CD4-positive, alpha-beta memory T cell (primary cell): ENCODE measurements around the gene OTULIN. TPM values are rescaled to one million over a fixed set of nuclear protein-coding genes. Genes with fewer than 3 reads are reported as not detected.

Source experiments
- CTCF ChIA-PET: fragments of 350-600 bp; sonication (Branson Sonifier 250); formaldehyde crosslinking; loops from one replicate; lab custom pipeline; 2021; ENCODE audit warnings: inconsistent platforms; ENCODE audit not compliant: partially characterized antibody; lab: Charles Lee
- POLR2A ChIA-PET: fragments of 350-600 bp; sonication (Branson Sonifier 250); formaldehyde crosslinking; loops from one replicate; lab custom pipeline; 2021; ENCODE audit not compliant: partially characterized antibody; lab: Charles Lee
- DNase-seq, 5 donors: peaks; one replicate each; pipeline versions ENCODE4 v3.0.0 to v3.0.0-alpha.2; 2020 to 2022; ENCODE audit warnings: mixed read lengths in 1 of 5
- H3K27ac ChIP-seq: one replicate; pipeline ENCODE4 v1.7.0; 2013; ENCODE audit warnings: low read depth, low read length
- H3K27me3 ChIP-seq: 2 replicates; pipeline ENCODE4 v1.7.0; 2013; ENCODE audit warnings: mild to moderate bottlenecking, low read length, moderate library complexity; ENCODE audit not compliant: insufficient read depth
- H3K36me3 ChIP-seq: 2 replicates; pipeline ENCODE4 v1.7.0; 2013; ENCODE audit warnings: mild to moderate bottlenecking, low read length, moderate library complexity; ENCODE audit not compliant: insufficient read depth
- H3K4me1 ChIP-seq: 2 replicates; pipeline ENCODE4 v1.7.0; 2013; ENCODE audit warnings: mild to moderate bottlenecking, low read length, moderate library complexity; ENCODE audit not compliant: insufficient read depth
- H3K4me3 ChIP-seq, 2 donors: one replicate each; pipeline ENCODE4 v1.7.0; 2013; ENCODE audit warnings: low read length in 2 of 2, mild to moderate bottlenecking in 1 of 2
- H3K9me3 ChIP-seq, 2 donors: one replicate each; pipeline ENCODE4 v1.7.0; 2013; ENCODE audit warnings: low read length in 2 of 2, control low read depth in 1 of 2; ENCODE audit not compliant: control insufficient read depth in 1 of 2
- H3K27ac Mint-ChIP-seq, 7 donors: one replicate each; pipeline ENCODE4 v1.8.0; 2020 to 2021; ENCODE audit warnings: mixed read lengths in 7 of 7, mild to moderate bottlenecking in 6 of 7, inconsistent platforms in 3 of 7, moderate library complexity in 3 of 7
- H3K27me3 Mint-ChIP-seq, 2 donors: one replicate each; pipeline ENCODE4 v1.8.0; 2020 to 2021; ENCODE audit warnings: mixed read lengths in 2 of 2
- H3K36me3 Mint-ChIP-seq, 2 donors: one replicate each; pipeline ENCODE4 v1.8.0; 2020 to 2021; ENCODE audit warnings: mixed read lengths in 2 of 2, inconsistent platforms in 1 of 2, mild to moderate bottlenecking in 1 of 2
- H3K4me1 Mint-ChIP-seq, 4 donors: one replicate each; pipeline ENCODE4 v1.8.0; 2020 to 2021; ENCODE audit warnings: mixed read lengths in 4 of 4, mild to moderate bottlenecking in 1 of 4
- H3K4me3 Mint-ChIP-seq, 8 donors: one replicate each; pipeline ENCODE4 v1.8.0; 2020 to 2021; ENCODE audit warnings: mixed read lengths in 8 of 8, mild to moderate bottlenecking in 7 of 8, moderate library complexity in 6 of 8, inconsistent platforms in 3 of 8
- H3K9me3 Mint-ChIP-seq, 8 donors: one replicate each; pipeline ENCODE4 v1.8.0; 2020 to 2021; ENCODE audit warnings: mixed read lengths in 8 of 8, mild to moderate bottlenecking in 5 of 8, inconsistent platforms in 3 of 8, moderate library complexity in 1 of 8
- intact Hi-C: fragments of 100-400 bp; cut with micrococcal nuclease; formaldehyde crosslinking; loops from one replicate; pipeline ENCODE4 v1.15.1; 2023
- polyA plus RNA-seq, 2 donors: library from polyadenylated mRNA; unstranded; fragments of 300-500 nt; fragmentation: Illumina TruSeq; gene quantifications; one replicate each; pipeline ENCODE4 v1.2.3, GENCODE V29; 2021
- total RNA-seq, 2 experiments: library from RNA; stranded (reverse); gene quantifications; one replicate each; pipeline ENCODE4 v1.2.3, GENCODE V29; 2021

Gene OTULIN
- total and polyA plus RNA-seq, 4 experiments from 2014 or later: 12.1 to 69.0 (median 39.9) TPM

- Histone ChIP-seq H3K27me3 (no peaks in the 10 kb centered on the region), H3K36me3 (peaks cover 9% of the 10 kb centered on the region), H3K27ac (peak overlapping the region; percentile 49), H3K9me3 (no peaks in the 10 kb centered on the region), H3K4me1 (peaks cover 76% of the 10 kb centered on the region), H3K4me3 (peak overlapping the region in 1 of 2 donors; percentile 26)
- no peaks in the 10 kb centered on the region for H3K9me3 Mint-ChIP-seq
- H3K36me3 Mint-ChIP-seq: peaks cover 42 to 61% of the 10 kb centered on the region in 2 donors
- no peaks in the 10 kb centered on the region for H3K27me3 Mint-ChIP-seq
- CTCF ChIA-PET: interaction anchor here (0.8 to 12.1 kb wide), 8 partner anchors 9 to 297 kb away, joined by 3 to 114 read pairs (median 10); no protein-coding TSS in a partner anchor
- POLR2A ChIA-PET: interaction anchor here (1.0 to 2.4 kb wide), 16 partner anchors 8 to 286 kb away, joined by 3 to 13 read pairs (median 5); partner anchors contain the start of gene OTULIN
- peak overlapping the region; percentile 94 to 99 (median 99) for H3K27ac Mint-ChIP-seq
- intact Hi-C loops: loop anchor here (1.0 to 5.0 kb wide), 5 partner anchors 21 to 166 kb away; partner anchors contain the start of genes ANKH and OTULIN
- peak overlapping the region; percentile 81 to 90 (median 82) for H3K4me3 Mint-ChIP-seq
- H3K4me1 Mint-ChIP-seq: peaks cover 66 to 91% (median 80%) of the 10 kb centered on the region in 4 donors
- peak; percentile 67 to 80 (median 73) for DNase-seq
Measured at GRCh38 chr5:14706615-14707021, 42.1 kb downstream of the OTULIN start.

- H3K27me3 Mint-ChIP-seq: no peaks in the 10 kb centered on the region
- peak overlapping the region; percentile 93 to 99 (median 99) for H3K27ac Mint-ChIP-seq
- intact Hi-C loops: loop anchor here (2.0 to 5.0 kb wide), 2 partner anchors 43 to 164 kb away; partner anchors contain the start of genes ANKH and OTULIN
- no peaks in the 10 kb centered on the region for H3K9me3 ChIP-seq
- DNase-seq: peak in 3 of 5 donors; percentile 12 to 15 (median 13)
- no peaks in the 10 kb centered on the region for H3K27me3 ChIP-seq
- ChIA-PET CTCF (interaction anchor here (0.7 to 12.1 kb wide), 14 partner anchors 11 to 305 kb away, joined by 3 to 114 read pairs (median 4); no protein-coding TSS in a partner anchor), POLR2A (interaction anchor here (0.7 to 2.4 kb wide), 16 partner anchors 12 to 165 kb away, joined by 3 to 13 read pairs (median 4); partner anchors contain the start of gene OTULIN)
- H3K4me1 Mint-ChIP-seq: peaks cover 63 to 87% (median 73%) of the 10 kb centered on the region in 4 donors
- H3K36me3 ChIP-seq: peaks cover 20% of the 10 kb centered on the region
- H3K4me3 Mint-ChIP-seq: peak overlapping the region in 6 of 8 donors; percentile 5 to 88 (median 56)
- no peak overlapping the region for H3K4me3 ChIP-seq
- peaks cover 0 to 1% (median 0%) of the 10 kb centered on the region in 8 donors for H3K9me3 Mint-ChIP-seq
- peaks cover 67% of the 10 kb centered on the region for H3K4me1 ChIP-seq
- H3K27ac ChIP-seq: peak overlapping the region; percentile 49
- peaks cover 50 to 62% of the 10 kb centered on the region in 2 donors for H3K36me3 Mint-ChIP-seq
Measured at GRCh38 chr5:14707811-14708390, 43.4 kb downstream of the OTULIN start.

- Mint-ChIP-seq H3K4me3 (peak overlapping the region in 6 of 8 donors; percentile 25 to 71 (median 53)), H3K4me1 (peaks cover 57 to 81% (median 67%) of the 10 kb centered on the region in 4 donors), H3K27ac (peak overlapping the region; percentile 93 to 99 (median 99)), H3K27me3 (no peaks in the 10 kb centered on the region), H3K36me3 (peaks cover 46 to 60% of the 10 kb centered on the region in 2 donors), H3K9me3 (peaks cover 0 to 1% (median 0%) of the 10 kb centered on the region in 8 donors)
- Histone ChIP-seq H3K4me1 (peaks cover 61% of the 10 kb centered on the region), H3K36me3 (peaks cover 25% of the 10 kb centered on the region), H3K9me3 (no peaks in the 10 kb centered on the region), H3K27ac (peak overlapping the region; percentile 49), H3K4me3 (no peak overlapping the region), H3K27me3 (no peaks in the 10 kb centered on the region)
- no peak for DNase-seq
- ChIA-PET CTCF (interaction anchor here (0.7 to 12.1 kb wide), 12 partner anchors 11 to 304 kb away, joined by 3 to 114 read pairs (median 4); no protein-coding TSS in a partner anchor), POLR2A (interaction anchor here (0.7 to 2.4 kb wide), 13 partner anchors 11 to 163 kb away, joined by 3 to 13 read pairs (median 4); partner anchors contain the start of gene OTULIN)
- intact Hi-C loops: loop anchor here (5.0 kb wide), 1 partner anchor 164 kb away; the partner anchor contains the start of gene ANKH
Measured at GRCh38 chr5:14708551-14708950, 44.0 kb downstream of the OTULIN start.

- ChIA-PET CTCF (interaction anchor here (0.7 to 12.1 kb wide), 5 partner anchors 14 to 247 kb away, joined by 3 to 114 read pairs (median 4); no protein-coding TSS in a partner anchor), POLR2A (no interaction called here)
- Histone ChIP-seq H3K27ac (no peak overlapping the region), H3K4me3 (no peak overlapping the region), H3K4me1 (peaks cover 42% of the 10 kb centered on the region), H3K36me3 (peaks cover 37% of the 10 kb centered on the region), H3K27me3 (no peaks in the 10 kb centered on the region), H3K9me3 (no peaks in the 10 kb centered on the region)
- peak overlapping the region; percentile 8 to 94 (median 74) for H3K27ac Mint-ChIP-seq
- peaks cover 0 to 1% (median 0%) of the 10 kb centered on the region in 8 donors for H3K9me3 Mint-ChIP-seq
- H3K4me3 Mint-ChIP-seq: no peak overlapping the region
- peaks cover 44 to 75% of the 10 kb centered on the region in 2 donors for H3K36me3 Mint-ChIP-seq
- no peak for DNase-seq
- intact Hi-C loops: no loop called here
- H3K4me1 Mint-ChIP-seq: peaks cover 44 to 62% (median 51%) of the 10 kb centered on the region in 4 donors
- no peaks in the 10 kb centered on the region for H3K27me3 Mint-ChIP-seq
Measured at GRCh38 chr5:14710313-14710994, 45.9 kb downstream of the OTULIN start.

- CTCF ChIA-PET: interaction anchor here (4.6 kb wide), 1 partner anchor 15 kb away, joined by 31 read pairs; no protein-coding TSS in a partner anchor
- no peak overlapping the region for H3K4me3 Mint-ChIP-seq
- no peaks in the 10 kb centered on the region for H3K9me3 ChIP-seq
- no peaks in the 10 kb centered on the region for H3K27me3 Mint-ChIP-seq
- no peak for DNase-seq
- peak overlapping the region; percentile 7 to 93 (median 77) for H3K27ac Mint-ChIP-seq
- H3K36me3 Mint-ChIP-seq: peaks cover 50 to 81% of the 10 kb centered on the region in 2 donors
- peaks cover 28 to 45% (median 35%) of the 10 kb centered on the region in 4 donors for H3K4me1 Mint-ChIP-seq
- H3K9me3 Mint-ChIP-seq: peaks cover 0 to 1% (median 0%) of the 10 kb centered on the region in 8 donors
- no peak overlapping the region for H3K4me3 ChIP-seq
- intact Hi-C loops: no loop called here
- H3K27ac ChIP-seq: no peak overlapping the region
- H3K27me3 ChIP-seq: no peaks in the 10 kb centered on the region
- peaks cover 41% of the 10 kb centered on the region for H3K36me3 ChIP-seq
- peaks cover 25% of the 10 kb centered on the region for H3K4me1 ChIP-seq
- POLR2A ChIA-PET: interaction anchor here (1.0 kb wide), 1 partner anchor 11 kb away, joined by 3 read pairs; no protein-coding TSS in a partner anchor
Measured at GRCh38 chr5:14712131-14712530, 47.6 kb downstream of the OTULIN start.

GRCh38 chr5:14712666-14713065, 48.1 kb downstream of the OTULIN start:
- Mint-ChIP-seq H3K4me1 (peaks cover 26 to 40% (median 32%) of the 10 kb centered on the region in 4 donors), H3K36me3 (peaks cover 53 to 83% of the 10 kb centered on the region in 2 donors), H3K27ac (peak overlapping the region; percentile 15 to 93 (median 59)), H3K27me3 (no peaks in the 10 kb centered on the region), H3K4me3 (no peak overlapping the region), H3K9me3 (peaks cover 0 to 1% (median 0%) of the 10 kb centered on the region in 8 donors)
- Histone ChIP-seq H3K27me3 (no peaks in the 10 kb centered on the region), H3K4me1 (peaks cover 20% of the 10 kb centered on the region), H3K27ac (no peak overlapping the region), H3K9me3 (no peaks in the 10 kb centered on the region), H3K36me3 (peaks cover 41% of the 10 kb centered on the region), H3K4me3 (no peak overlapping the region)
- CTCF ChIA-PET: interaction anchor here (4.6 kb wide), 1 partner anchor 15 kb away, joined by 31 read pairs; no protein-coding TSS in a partner anchor
- intact Hi-C loops: no loop called here
- POLR2A ChIA-PET: no interaction called here
- DNase-seq: no peak
